ENCODE measurements around the gene MST1R.

MST1R gene

GRCh38 chr3:49916686-49917085 is 13.0 kb upstream of the MST1R start:
- TF ChIP-seq SUZ12 (IDR thresholded peaks at IDR 0.05), result no peak
- no peak for TF ChIP-seq TARDBP (IDR thresholded peaks at IDR 0.05)
- TF ChIP-seq, protein P1, sequence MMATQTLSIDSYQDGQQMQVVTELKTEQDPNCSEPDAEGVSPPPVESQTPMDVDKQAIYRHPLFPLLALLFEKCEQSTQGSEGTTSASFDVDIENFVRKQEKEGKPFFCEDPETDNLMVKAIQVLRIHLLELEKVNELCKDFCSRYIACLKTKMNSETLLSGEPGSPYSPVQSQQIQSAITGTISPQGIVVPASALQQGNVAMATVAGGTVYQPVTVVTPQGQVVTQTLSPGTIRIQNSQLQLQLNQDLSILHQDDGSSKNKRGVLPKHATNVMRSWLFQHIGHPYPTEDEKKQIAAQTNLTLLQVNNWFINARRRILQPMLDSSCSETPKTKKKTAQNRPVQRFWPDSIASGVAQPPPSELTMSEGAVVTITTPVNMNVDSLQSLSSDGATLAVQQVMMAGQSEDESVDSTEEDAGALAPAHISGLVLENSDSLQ (IDR thresholded peaks at IDR 0.05), result no peak
- TF ChIP-seq HDGF (IDR thresholded peaks at IDR 0.05; ENCODE audit: borderline replicate concordance), result no peak
- no peak for TF ChIP-seq FOXA1 (IDR thresholded peaks at IDR 0.05)
- no peak for TF ChIP-seq FOXM1 (IDR thresholded peaks at IDR 0.05; ENCODE audit: borderline replicate concordance)
- TF ChIP-seq NFRKB (IDR thresholded peaks at IDR 0.05), result no peak
- TF ChIP-seq ELF4 (IDR thresholded peaks at IDR 0.05), result no peak
- no peak for TF ChIP-seq L3MBTL2 (conservative IDR thresholded peaks at IDR 0.05)
- TF ChIP-seq BHLHE40 (IDR thresholded peaks at IDR 0.05; ENCODE audit: borderline replicate concordance), result no peak
- TF ChIP-seq ZNF384 (IDR thresholded peaks at IDR 0.05), result no peak
- no peak for TF ChIP-seq ARNT (IDR thresholded peaks at IDR 0.05)
- no peak for TF ChIP-seq FOXK2 (IDR thresholded peaks at IDR 0.05)
- no peak for TF ChIP-seq LEF1 (IDR thresholded peaks at IDR 0.05; ENCODE audit: borderline replicate concordance)
- TF ChIP-seq SP1 (IDR thresholded peaks at IDR 0.05), result no peak
- no peak for TF ChIP-seq CTBP1 (IDR thresholded peaks at IDR 0.05; ENCODE audit: borderline replicate concordance)
- DNase-seq (ENCODE audit: extremely low spot score), result no peak

GRCh38 chr3:49914906-49915305 is 11.2 kb upstream of the MST1R start:
- DNase-seq (ENCODE audit: extremely low spot score), result no peak
- ChIA-PET POLR2A (interaction anchor here (0.9 to 3.0 kb wide), 3 partner anchors 10 to 15 kb away, joined by 3 to 21 read pairs (median 4); partner anchors contain the start of gene MON1A), CTCF (no interaction called here)
- TF ChIP-seq SUZ12 (IDR thresholded peaks at IDR 0.05), result no peak
- TF ChIP-seq BHLHE40 (IDR thresholded peaks at IDR 0.05; ENCODE audit: borderline replicate concordance), result no peak
- TF ChIP-seq FOXA1 (IDR thresholded peaks at IDR 0.05), result no peak
- TF ChIP-seq ARNT (IDR thresholded peaks at IDR 0.05), result no peak
- TF ChIP-seq L3MBTL2 (conservative IDR thresholded peaks at IDR 0.05), result no peak
- no peak for TF ChIP-seq SP1 (IDR thresholded peaks at IDR 0.05)
- TF ChIP-seq FOXK2 (IDR thresholded peaks at IDR 0.05), result no peak
- TF ChIP-seq ZNF384 (IDR thresholded peaks at IDR 0.05), result no peak
- TF ChIP-seq HDGF (IDR thresholded peaks at IDR 0.05; ENCODE audit: borderline replicate concordance), result no peak
- no peak for TF ChIP-seq FOXM1 (IDR thresholded peaks at IDR 0.05; ENCODE audit: borderline replicate concordance)
- TF ChIP-seq CTBP1 (IDR thresholded peaks at IDR 0.05; ENCODE audit: borderline replicate concordance), result no peak
- no peak for TF ChIP-seq NFRKB (IDR thresholded peaks at IDR 0.05)
- TF ChIP-seq TARDBP (IDR thresholded peaks at IDR 0.05), result no peak
- TF ChIP-seq, protein P1 (IDR thresholded peaks at IDR 0.05), result no peak

More at GRCh38 chr3:49916686-49917085, 13.0 kb upstream of the MST1R start:
- POLR2A ChIA-PET, result interaction anchor here (1.2 to 3.0 kb wide), 2 partner anchors 13 to 48 kb away, joined by 3 to 21 read pairs; partner anchors contain the start of gene MON1A
- CTCF ChIA-PET, result no interaction called here

GRCh38 chr3:49912881-49913281 is 9.2 kb upstream of the MST1R start:
- no peak for TF ChIP-seq FOXA1 (IDR thresholded peaks at IDR 0.05)
- POLR2A ChIA-PET, result interaction anchor here (2.2 kb wide), 1 partner anchor 12 kb away, joined by 7 read pairs; no protein-coding TSS in a partner anchor
- CTCF ChIA-PET, result no interaction called here
- no peak for DNase-seq (ENCODE audit: extremely low spot score)

DNA sequence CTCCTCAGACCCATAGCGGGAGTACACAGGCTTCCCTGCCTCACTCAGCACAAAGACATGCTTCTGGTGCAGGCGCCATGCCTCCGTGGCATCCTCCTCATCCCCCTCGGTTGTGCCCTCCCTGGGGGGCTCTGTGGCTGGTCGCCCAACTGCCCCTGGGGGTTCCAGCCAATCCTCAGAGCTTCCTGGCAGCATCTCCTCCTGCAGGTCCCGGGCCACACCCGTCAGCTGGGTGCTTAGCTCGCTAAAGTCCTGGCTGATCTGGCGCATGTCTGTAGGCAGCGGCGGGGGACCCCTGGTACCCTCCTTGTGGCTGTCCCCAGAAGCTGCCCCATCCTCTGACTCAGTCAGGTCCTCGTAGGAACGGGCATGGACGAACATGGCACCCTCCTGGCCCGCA is 7.9 kb upstream of the MST1R start:
- TF ChIP-seq SUZ12 (IDR thresholded peaks at IDR 0.05) (no peak), NFRKB (IDR thresholded peaks at IDR 0.05) (no peak), ZNF384 (IDR thresholded peaks at IDR 0.05) (no peak), HDGF (IDR thresholded peaks at IDR 0.05; ENCODE audit: borderline replicate concordance) (no peak), BHLHE40 (IDR thresholded peaks at IDR 0.05; ENCODE audit: borderline replicate concordance) (no peak), LEF1 (IDR thresholded peaks at IDR 0.05; ENCODE audit: borderline replicate concordance) (no peak), CTBP1 (IDR thresholded peaks at IDR 0.05; ENCODE audit: borderline replicate concordance) (no peak), ELF4 (IDR thresholded peaks at IDR 0.05) (no peak), L3MBTL2 (conservative IDR thresholded peaks at IDR 0.05) (no peak), ARNT (IDR thresholded peaks at IDR 0.05) (no peak), FOXK2 (IDR thresholded peaks at IDR 0.05) (no peak), FOXM1 (IDR thresholded peaks at IDR 0.05; ENCODE audit: borderline replicate concordance) (no peak), SP1 (IDR thresholded peaks at IDR 0.05) (no peak), TARDBP (IDR thresholded peaks at IDR 0.05) (no peak), FOXA1 (IDR thresholded peaks at IDR 0.05) (no peak)
- TF ChIP-seq, protein P1 (IDR thresholded peaks at IDR 0.05), result no peak
- POLR2A ChIA-PET, result interaction anchor here (1.4 to 2.2 kb wide), 2 partner anchors 13 to 18 kb away, joined by 6 to 7 read pairs; partner anchors contain the start of gene MON1A
- CTCF ChIA-PET, result no interaction called here
- DNase-seq (ENCODE audit: extremely low spot score), result no peak

DNA sequence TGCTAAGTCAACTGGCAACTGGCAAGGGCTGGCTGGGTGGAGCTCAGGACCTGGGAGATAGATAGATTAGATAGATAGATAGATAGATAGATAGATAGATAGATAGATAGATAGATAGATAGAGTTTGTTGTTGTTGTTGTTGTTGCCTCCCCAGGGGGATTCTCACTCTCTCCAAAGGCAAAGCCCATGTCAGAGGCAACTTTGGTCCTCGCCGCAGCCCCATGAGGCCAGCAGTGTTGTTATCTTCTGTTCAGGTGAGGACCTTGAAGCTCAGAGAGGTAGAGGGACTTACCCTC is 7.4 kb upstream of the MST1R start:
- CTCF ChIA-PET, result interaction anchor here (1.1 kb wide), 1 partner anchor 10 kb away, joined by 3 read pairs; no protein-coding TSS in a partner anchor
- TF ChIP-seq FOXM1 (IDR thresholded peaks at IDR 0.05; ENCODE audit: borderline replicate concordance) (no peak), SUZ12 (IDR thresholded peaks at IDR 0.05) (no peak), HDGF (IDR thresholded peaks at IDR 0.05; ENCODE audit: borderline replicate concordance) (no peak)
- no peak for DNase-seq (ENCODE audit: extremely low spot score)
- POLR2A ChIA-PET, result interaction anchor here (1.4 kb wide), 1 partner anchor 18 kb away, joined by 6 read pairs; the partner anchor contains the start of gene MON1A

GRCh38 chr3:49910409-49911123 is 6.9 kb upstream of the MST1R start:
- ChIA-PET POLR2A (interaction anchor here (1.4 kb wide), 1 partner anchor 19 kb away, joined by 6 read pairs; the partner anchor contains the start of gene MON1A), CTCF (interaction anchor here (1.1 kb wide), 1 partner anchor 10 kb away, joined by 3 read pairs; no protein-coding TSS in a partner anchor)
- TF ChIP-seq LEF1 (IDR thresholded peaks at IDR 0.05; ENCODE audit: borderline replicate concordance), result no peak
- no peak for TF ChIP-seq SP1 (IDR thresholded peaks at IDR 0.05)
- TF ChIP-seq ARNT (IDR thresholded peaks at IDR 0.05), result no peak
- TF ChIP-seq SUZ12 (IDR thresholded peaks at IDR 0.05), result no peak
- no peak for TF ChIP-seq FOXA1 (IDR thresholded peaks at IDR 0.05)
- TF ChIP-seq BHLHE40 (IDR thresholded peaks at IDR 0.05; ENCODE audit: borderline replicate concordance), result no peak
- no peak for TF ChIP-seq ZNF384 (IDR thresholded peaks at IDR 0.05)
- no peak for TF ChIP-seq CTBP1 (IDR thresholded peaks at IDR 0.05; ENCODE audit: borderline replicate concordance)
- TF ChIP-seq ELF4 (IDR thresholded peaks at IDR 0.05), result no peak
- TF ChIP-seq, protein P1 (IDR thresholded peaks at IDR 0.05), result no peak
- no peak for TF ChIP-seq HDGF (IDR thresholded peaks at IDR 0.05; ENCODE audit: borderline replicate concordance)
- TF ChIP-seq FOXK2 (IDR thresholded peaks at IDR 0.05), result no peak
- TF ChIP-seq NFRKB (IDR thresholded peaks at IDR 0.05), result no peak
- no peak for TF ChIP-seq L3MBTL2 (conservative IDR thresholded peaks at IDR 0.05)
- TF ChIP-seq TARDBP (IDR thresholded peaks at IDR 0.05), result no peak
- no peak for TF ChIP-seq FOXM1 (IDR thresholded peaks at IDR 0.05; ENCODE audit: borderline replicate concordance)
- DNase-seq (ENCODE audit: extremely low spot score), result no peak
